Measurements from ENCODE around the gene PINLYP. TPM values are rescaled to one million over a fixed set of nuclear protein-coding genes. Genes with fewer than 3 reads are reported as not detected.

The PINLYP gene
- total RNA-seq, 1 donor from 2014 or later, result 6.8 TPM

GRCh38 chr19:43623889-43624670 lies 48.5 kb downstream of the PINLYP start:
- H3K4me3 ChIP-seq (ENCODE audit: low read length in 3 of 3), result no peak overlapping the region
- H3K27ac ChIP-seq (ENCODE audit: low read depth, low read length), result no peak overlapping the region
- no peak overlapping the region for H3K9ac ChIP-seq (ENCODE audit: low read depth in 1 of 3, low read length in 3 of 3)
- peaks cover 0 to under 1% (median 0%) of the 10 kb centered on the region in 3 donors for H3K36me3 ChIP-seq (ENCODE audit: control insufficient read depth in 3 of 3, insufficient read depth in 3 of 3, low read length in 3 of 3)
- H3K4me1 ChIP-seq (ENCODE audit: control insufficient read depth in 3 of 3, insufficient read depth in 3 of 3, low read length in 3 of 3), result peaks cover 3 to 15% (median 8%) of the 10 kb centered on the region in 3 donors
- peaks cover 3 to 5% (median 5%) of the 10 kb centered on the region in 3 donors for H3K27me3 ChIP-seq (ENCODE audit: control insufficient read depth in 3 of 3, insufficient read depth in 3 of 3, low read length in 3 of 3)
- no peaks in the 10 kb centered on the region for H3K9me3 ChIP-seq (ENCODE audit: control insufficient read depth in 3 of 3, low read length in 3 of 3)

DNA sequence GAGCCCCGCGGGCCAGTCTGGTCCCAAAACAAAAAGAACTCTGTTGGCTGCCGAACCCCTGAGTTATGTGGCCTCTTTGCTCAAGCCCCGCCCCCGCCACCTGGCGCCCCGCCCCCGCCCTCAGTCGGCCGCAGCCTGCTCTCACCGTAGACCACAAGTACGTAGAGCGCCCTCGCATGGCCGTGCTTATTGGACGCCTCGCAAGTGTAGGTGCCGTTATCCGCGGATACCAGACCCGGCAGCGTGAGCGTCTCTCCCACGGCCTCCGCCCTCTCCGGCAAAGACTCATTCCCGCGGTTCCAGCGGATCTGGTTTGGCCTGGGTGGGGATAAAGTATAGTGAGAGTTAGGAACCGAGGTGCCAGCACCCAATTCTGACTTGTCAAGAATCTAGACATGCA lies 49.3 kb downstream of the PINLYP start:
- Histone ChIP-seq H3K9ac (ENCODE audit: low read depth in 1 of 3, low read length in 3 of 3) (no peak overlapping the region), H3K4me1 (ENCODE audit: control insufficient read depth in 3 of 3, insufficient read depth in 3 of 3, low read length in 3 of 3) (peaks cover 3 to 8% (median 5%) of the 10 kb centered on the region in 3 donors), H3K27ac (ENCODE audit: low read depth, low read length) (no peak overlapping the region), H3K4me3 (ENCODE audit: low read length in 3 of 3) (no peak overlapping the region), H3K27me3 (ENCODE audit: control insufficient read depth in 3 of 3, insufficient read depth in 3 of 3, low read length in 3 of 3) (peaks cover 3 to 5% (median 5%) of the 10 kb centered on the region in 3 donors), H3K9me3 (ENCODE audit: control insufficient read depth in 3 of 3, low read length in 3 of 3) (no peaks in the 10 kb centered on the region), H3K36me3 (ENCODE audit: control insufficient read depth in 3 of 3, insufficient read depth in 3 of 3, low read length in 3 of 3) (no peaks in the 10 kb centered on the region)

DNA sequence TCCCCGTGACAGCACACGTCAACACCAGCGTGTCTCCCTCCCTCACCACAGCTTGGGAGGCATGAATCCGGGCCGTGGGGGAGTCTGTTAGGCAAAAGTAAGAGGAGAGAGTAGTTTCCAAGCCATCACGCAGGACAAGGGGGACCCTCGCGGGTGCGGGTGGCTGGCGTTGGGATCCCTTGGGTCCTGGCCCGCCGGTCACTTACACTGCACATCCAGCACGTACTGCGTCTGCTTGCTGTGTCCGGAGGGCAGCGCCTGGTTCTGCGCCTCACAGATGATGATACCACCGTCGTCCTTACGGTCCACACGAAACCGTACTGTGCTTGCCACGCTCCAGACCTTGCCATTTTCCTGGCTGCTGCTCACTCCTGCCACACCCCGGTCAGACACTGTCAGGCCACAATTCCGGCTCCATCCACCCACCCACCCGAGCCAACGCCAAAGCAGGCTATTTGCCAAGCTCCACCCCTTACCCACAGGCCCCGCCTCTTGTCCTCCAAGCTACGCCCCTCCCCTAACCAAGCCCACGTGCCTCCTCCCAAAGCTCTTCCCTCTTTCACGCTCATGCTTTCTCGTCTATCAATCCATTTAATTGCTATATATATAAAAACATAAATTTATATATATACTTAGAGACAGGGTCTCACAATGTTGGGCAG lies 50.4 kb downstream of the PINLYP start:
- no peaks in the 10 kb centered on the region for H3K4me1 ChIP-seq (ENCODE audit: control insufficient read depth in 3 of 3, insufficient read depth in 3 of 3, low read length in 3 of 3)
- H3K9me3 ChIP-seq (ENCODE audit: control insufficient read depth in 3 of 3, low read length in 3 of 3), result no peaks in the 10 kb centered on the region

DNA sequence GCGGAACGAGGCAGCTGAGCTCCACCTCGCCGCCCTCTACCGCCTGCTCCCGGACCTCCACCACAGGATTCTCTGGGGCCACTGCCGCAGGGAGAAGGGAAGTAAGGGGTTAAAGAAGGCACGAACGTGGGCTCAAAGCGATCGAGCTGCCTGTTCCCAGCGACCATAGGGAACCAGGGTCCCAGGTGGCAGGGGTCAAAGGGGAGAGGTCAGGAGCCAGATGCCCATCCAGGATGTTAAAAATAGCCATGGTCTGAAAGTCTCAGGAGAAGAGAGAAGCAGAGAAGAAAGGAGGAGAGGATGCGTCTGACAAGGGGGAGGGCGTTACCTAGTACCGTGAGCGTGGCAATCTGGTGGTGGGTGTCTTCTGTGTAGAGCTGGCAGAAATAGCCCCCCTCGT lies 51.2 kb downstream of the PINLYP start:
- H3K9ac ChIP-seq (ENCODE audit: low read depth in 1 of 3, low read length in 3 of 3), result no peak overlapping the region
- H3K4me3 ChIP-seq (ENCODE audit: low read length in 3 of 3), result no peak overlapping the region
- no peaks in the 10 kb centered on the region for H3K9me3 ChIP-seq (ENCODE audit: control insufficient read depth in 3 of 3, low read length in 3 of 3)
- no peaks in the 10 kb centered on the region for H3K36me3 ChIP-seq (ENCODE audit: control insufficient read depth in 3 of 3, insufficient read depth in 3 of 3, low read length in 3 of 3)
- H3K27ac ChIP-seq (ENCODE audit: low read depth, low read length), result no peak overlapping the region
- peaks cover 3 to 5% (median 5%) of the 10 kb centered on the region in 3 donors for H3K27me3 ChIP-seq (ENCODE audit: control insufficient read depth in 3 of 3, insufficient read depth in 3 of 3, low read length in 3 of 3)
- H3K4me1 ChIP-seq (ENCODE audit: control insufficient read depth in 3 of 3, insufficient read depth in 3 of 3, low read length in 3 of 3), result no peaks in the 10 kb centered on the region

More for the DNA sequence above, 50.4 kb downstream of the PINLYP start:
- Histone ChIP-seq H3K36me3 (ENCODE audit: control insufficient read depth in 3 of 3, insufficient read depth in 3 of 3, low read length in 3 of 3) (no peaks in the 10 kb centered on the region), H3K27me3 (ENCODE audit: control insufficient read depth in 3 of 3, insufficient read depth in 3 of 3, low read length in 3 of 3) (peaks cover 3 to 5% (median 5%) of the 10 kb centered on the region in 3 donors), H3K9ac (ENCODE audit: low read depth in 1 of 3, low read length in 3 of 3) (no peak overlapping the region), H3K27ac (ENCODE audit: low read depth, low read length) (no peak overlapping the region), H3K4me3 (ENCODE audit: low read length in 3 of 3) (no peak overlapping the region)

- H3K4me1 ChIP-seq (ENCODE audit: control insufficient read depth in 3 of 3, insufficient read depth in 3 of 3, low read length in 3 of 3), result no peaks in the 10 kb centered on the region
Measured at GRCh38 chr19:43628646-43629326, 53.2 kb downstream of the PINLYP start.

DNA sequence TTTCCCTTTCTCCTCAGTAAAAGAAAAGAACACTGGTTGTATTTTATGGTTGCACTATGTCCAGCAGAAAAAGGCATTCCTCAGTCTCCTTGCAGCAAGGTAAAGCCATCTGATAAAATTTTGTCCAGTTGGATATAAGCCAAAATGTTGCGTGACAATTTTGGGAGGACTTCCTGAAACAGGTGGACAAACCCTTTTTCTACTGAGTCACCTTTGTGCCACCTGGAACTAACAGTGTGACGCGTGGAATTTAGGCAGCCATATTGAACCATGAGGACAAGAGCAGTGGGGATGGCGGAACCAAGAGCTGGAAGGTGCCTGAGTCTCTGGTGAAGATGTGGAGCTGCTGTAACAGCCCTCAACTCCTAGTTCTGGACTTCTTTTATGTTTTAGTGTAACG lies 55.9 kb downstream of the PINLYP start:
- no peak overlapping the region for H3K4me3 ChIP-seq (ENCODE audit: low read length in 3 of 3)
- no peak overlapping the region for H3K27ac ChIP-seq (ENCODE audit: low read depth, low read length)
- no peaks in the 10 kb centered on the region for H3K9me3 ChIP-seq (ENCODE audit: control insufficient read depth in 3 of 3, low read length in 3 of 3)
- H3K27me3 ChIP-seq (ENCODE audit: control insufficient read depth in 3 of 3, insufficient read depth in 3 of 3, low read length in 3 of 3), result peaks cover 0 to 10% (median 7%) of the 10 kb centered on the region in 3 donors
- no peak overlapping the region for H3K9ac ChIP-seq (ENCODE audit: low read depth in 1 of 3, low read length in 3 of 3)
- H3K36me3 ChIP-seq (ENCODE audit: control insufficient read depth in 3 of 3, insufficient read depth in 3 of 3, low read length in 3 of 3), result no peaks in the 10 kb centered on the region
- H3K4me1 ChIP-seq (ENCODE audit: control insufficient read depth in 3 of 3, insufficient read depth in 3 of 3, low read length in 3 of 3), result no peaks in the 10 kb centered on the region

More at GRCh38 chr19:43628646-43629326, 53.2 kb downstream of the PINLYP start:
- Histone ChIP-seq H3K9me3 (ENCODE audit: control insufficient read depth in 3 of 3, low read length in 3 of 3) (no peaks in the 10 kb centered on the region), H3K9ac (ENCODE audit: low read depth in 1 of 3, low read length in 3 of 3) (no peak overlapping the region), H3K36me3 (ENCODE audit: control insufficient read depth in 3 of 3, insufficient read depth in 3 of 3, low read length in 3 of 3) (no peaks in the 10 kb centered on the region), H3K27ac (ENCODE audit: low read depth, low read length) (no peak overlapping the region), H3K27me3 (ENCODE audit: control insufficient read depth in 3 of 3, insufficient read depth in 3 of 3, low read length in 3 of 3) (peaks cover 3 to 5% (median 5%) of the 10 kb centered on the region in 3 donors), H3K4me3 (ENCODE audit: low read length in 3 of 3) (no peak overlapping the region)

Other genes with a start within 250 kb of the PINLYP start
- 5.2 TPM for gene CD177, start 222.1 kb upstream of the PINLYP start, total RNA-seq
- gene TEX101, start 160.9 kb upstream of the PINLYP start, total RNA-seq, result not detected
- gene LYPD3, start 110.2 kb upstream of the PINLYP start, total RNA-seq, result not detected
- 4.7 TPM for gene PHLDB3, start 71.1 kb upstream of the PINLYP start, total RNA-seq
- gene ETHE1, start 48.6 kb upstream of the PINLYP start, total RNA-seq, result 32.4 TPM
- gene ZNF575, start 42.6 kb upstream of the PINLYP start, total RNA-seq, result not detected
- gene XRCC1, start 274 bp upstream of the PINLYP start, total RNA-seq, result 7.3 TPM
- 24.5 TPM for gene IRGQ, start 20.3 kb downstream of the PINLYP start, total RNA-seq
- gene ZNF576, start 20.8 kb downstream of the PINLYP start, total RNA-seq, result 6.8 TPM
- gene SRRM5, start 36.3 kb downstream of the PINLYP start, total RNA-seq, result not detected
- gene ZNF428, start 43.8 kb downstream of the PINLYP start, total RNA-seq, result 44.9 TPM
- gene CADM4, start 64.0 kb downstream of the PINLYP start, total RNA-seq, result 7.8 TPM
- 2.1 TPM for gene PLAUR, start 94.4 kb downstream of the PINLYP start, total RNA-seq
- gene IRGC, start 140.3 kb downstream of the PINLYP start, total RNA-seq, result not detected
- gene SMG9, start 179.2 kb downstream of the PINLYP start, total RNA-seq, result 6.3 TPM
- 1.0 TPM for gene KCNN4, start 205.2 kb downstream of the PINLYP start, total RNA-seq
- gene LYPD5, start 226.6 kb downstream of the PINLYP start, total RNA-seq, result not detected